ENCODE data around the gene DNAJC3.

Gene DNAJC3

DNA sequence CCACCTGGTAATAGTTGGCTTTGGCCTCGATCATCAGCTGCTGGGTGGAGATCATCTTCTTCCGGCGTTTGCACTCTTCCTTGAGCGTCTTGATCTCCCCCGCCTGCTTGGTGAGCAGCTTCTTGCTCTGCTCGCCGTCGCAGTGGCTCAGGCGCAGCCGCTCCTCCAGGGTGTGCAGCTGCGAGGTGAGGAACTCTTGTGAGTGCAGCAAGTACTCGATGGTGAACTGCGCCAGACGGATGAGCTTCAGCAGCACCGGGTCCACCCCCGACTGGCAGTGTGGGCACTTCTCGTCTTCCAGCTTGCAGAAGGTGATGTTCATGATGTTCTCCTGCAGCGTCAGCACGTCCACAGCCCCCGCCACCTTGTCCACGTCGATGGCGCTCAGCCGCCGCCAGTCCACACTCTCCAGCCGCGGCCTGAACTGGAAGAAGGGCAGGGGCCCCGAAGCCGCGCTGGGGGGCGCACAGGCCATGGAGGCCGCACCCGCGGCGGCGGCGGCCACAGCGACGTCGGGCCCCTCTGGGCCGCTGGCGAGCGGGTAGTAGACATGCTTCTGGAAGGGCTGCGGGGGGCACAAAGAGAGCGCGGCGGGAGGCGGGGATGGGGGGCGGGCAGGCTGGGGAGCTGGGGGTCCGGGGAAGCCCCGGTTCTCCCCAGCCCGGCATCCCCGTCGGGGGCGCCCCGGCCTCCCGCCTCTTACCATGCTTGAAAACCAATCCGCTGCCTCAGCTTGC, 35.5 kb upstream of the DNAJC3 start:
- Histone ChIP-seq H3F3A (ENCODE audit: low read depth) (no peaks in the 10 kb centered on the region), H3K79me2 (ENCODE audit: insufficient read depth, low read length) (no peaks in the 10 kb centered on the region), H3K9me3 (ENCODE audit: insufficient read depth, low read depth, low read length) (no peaks in the 10 kb centered on the region), H3K4me1 (ENCODE audit: insufficient read depth, low read length, poor library complexity, severe bottlenecking) (peaks cover 7% of the 10 kb centered on the region), H3K9me2 (replicated peaks; ENCODE audit: low read depth, low read length) (no peaks in the 10 kb centered on the region), H3K27me3 (ENCODE audit: insufficient read depth, low read length, poor library complexity, severe bottlenecking) (no peaks in the 10 kb centered on the region), H2AFZ (ENCODE audit: low read length) (no peak overlapping the region), H4K20me1 (ENCODE audit: insufficient read depth, low read length, poor library complexity, severe bottlenecking) (no peaks in the 10 kb centered on the region), H3K36me3 (ENCODE audit: insufficient read depth, low read length) (no peaks in the 10 kb centered on the region), H3K4me3 (ENCODE audit: low read length, poor library complexity, severe bottlenecking) (no peak overlapping the region), H3K4me2 (ENCODE audit: low read depth, low read length, poor library complexity, severe bottlenecking) (no peak overlapping the region), H3K9ac (ENCODE audit: low read depth, low read length, poor library complexity, severe bottlenecking) (no peak overlapping the region)
- TF ChIP-seq, protein P1, sequence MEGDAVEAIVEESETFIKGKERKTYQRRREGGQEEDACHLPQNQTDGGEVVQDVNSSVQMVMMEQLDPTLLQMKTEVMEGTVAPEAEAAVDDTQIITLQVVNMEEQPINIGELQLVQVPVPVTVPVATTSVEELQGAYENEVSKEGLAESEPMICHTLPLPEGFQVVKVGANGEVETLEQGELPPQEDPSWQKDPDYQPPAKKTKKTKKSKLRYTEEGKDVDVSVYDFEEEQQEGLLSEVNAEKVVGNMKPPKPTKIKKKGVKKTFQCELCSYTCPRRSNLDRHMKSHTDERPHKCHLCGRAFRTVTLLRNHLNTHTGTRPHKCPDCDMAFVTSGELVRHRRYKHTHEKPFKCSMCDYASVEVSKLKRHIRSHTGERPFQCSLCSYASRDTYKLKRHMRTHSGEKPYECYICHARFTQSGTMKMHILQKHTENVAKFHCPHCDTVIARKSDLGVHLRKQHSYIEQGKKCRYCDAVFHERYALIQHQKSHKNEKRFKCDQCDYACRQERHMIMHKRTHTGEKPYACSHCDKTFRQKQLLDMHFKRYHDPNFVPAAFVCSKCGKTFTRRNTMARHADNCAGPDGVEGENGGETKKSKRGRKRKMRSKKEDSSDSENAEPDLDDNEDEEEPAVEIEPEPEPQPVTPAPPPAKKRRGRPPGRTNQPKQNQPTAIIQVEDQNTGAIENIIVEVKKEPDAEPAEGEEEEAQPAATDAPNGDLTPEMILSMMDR (conservative IDR thresholded peaks at IDR 0.05; ENCODE audit: low read length), result no peak
- no peak for TF ChIP-seq EZH2phosphoT487 (IDR thresholded peaks at IDR 0.05; ENCODE audit: borderline replicate concordance)

- Histone ChIP-seq H3K36me3 (ENCODE audit: insufficient read depth, low read length) (no peaks in the 10 kb centered on the region), H3K79me2 (ENCODE audit: insufficient read depth, low read length) (no peaks in the 10 kb centered on the region), H3K9ac (ENCODE audit: low read depth, low read length, poor library complexity, severe bottlenecking) (no peak overlapping the region), H3K4me1 (ENCODE audit: insufficient read depth, low read length, poor library complexity, severe bottlenecking) (peaks cover 4% of the 10 kb centered on the region), H3F3A (ENCODE audit: low read depth) (no peaks in the 10 kb centered on the region), H3K9me3 (ENCODE audit: insufficient read depth, low read depth, low read length) (no peaks in the 10 kb centered on the region), H4K20me1 (ENCODE audit: insufficient read depth, low read length, poor library complexity, severe bottlenecking) (no peaks in the 10 kb centered on the region), H3K4me3 (ENCODE audit: low read length, poor library complexity, severe bottlenecking) (no peak overlapping the region), H2AFZ (ENCODE audit: low read length) (no peak overlapping the region), H3K4me2 (ENCODE audit: low read depth, low read length, poor library complexity, severe bottlenecking) (no peak overlapping the region), H3K9me2 (replicated peaks; ENCODE audit: low read depth, low read length) (no peaks in the 10 kb centered on the region), H3K27me3 (ENCODE audit: insufficient read depth, low read length, poor library complexity, severe bottlenecking) (no peaks in the 10 kb centered on the region)
- TF ChIP-seq EZH2phosphoT487 (IDR thresholded peaks at IDR 0.05; ENCODE audit: borderline replicate concordance), result no peak
- TF ChIP-seq, protein P1 (conservative IDR thresholded peaks at IDR 0.05; ENCODE audit: low read length), result no peak
Measured at GRCh38 chr13:95642028-95642621, 34.8 kb upstream of the DNAJC3 start.

DNA sequence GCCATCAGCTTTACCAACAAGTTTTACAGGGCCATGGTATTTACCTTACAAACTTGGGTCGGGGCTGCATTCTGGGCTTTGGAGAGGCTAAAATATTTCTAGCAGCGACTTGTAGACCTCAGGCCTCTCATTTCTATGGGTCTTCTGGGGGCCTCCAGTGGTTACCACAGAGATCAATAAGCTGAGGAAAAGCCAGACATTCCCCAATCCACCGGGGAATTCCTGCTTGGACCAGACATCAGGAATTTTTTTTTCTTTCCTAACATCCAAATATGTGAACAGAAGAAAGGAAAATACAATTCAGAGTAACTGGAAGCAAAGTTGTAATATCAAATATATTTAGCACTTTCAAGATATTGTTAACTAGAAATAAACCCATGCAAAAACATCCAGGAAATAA, 33.9 kb upstream of the DNAJC3 start:
- Histone ChIP-seq H3K4me3 (ENCODE audit: low read length, poor library complexity, severe bottlenecking) (no peak overlapping the region), H3F3A (ENCODE audit: low read depth) (no peaks in the 10 kb centered on the region), H3K4me2 (ENCODE audit: low read depth, low read length, poor library complexity, severe bottlenecking) (no peak overlapping the region), H3K4me1 (ENCODE audit: insufficient read depth, low read length, poor library complexity, severe bottlenecking) (no peaks in the 10 kb centered on the region), H3K79me2 (ENCODE audit: insufficient read depth, low read length) (no peaks in the 10 kb centered on the region), H3K9ac (ENCODE audit: low read depth, low read length, poor library complexity, severe bottlenecking) (no peak overlapping the region), H4K20me1 (ENCODE audit: insufficient read depth, low read length, poor library complexity, severe bottlenecking) (no peaks in the 10 kb centered on the region), H3K27me3 (ENCODE audit: insufficient read depth, low read length, poor library complexity, severe bottlenecking) (no peaks in the 10 kb centered on the region), H3K9me2 (replicated peaks; ENCODE audit: low read depth, low read length) (no peaks in the 10 kb centered on the region), H3K9me3 (ENCODE audit: insufficient read depth, low read depth, low read length) (no peaks in the 10 kb centered on the region), H3K36me3 (ENCODE audit: insufficient read depth, low read length) (no peaks in the 10 kb centered on the region), H2AFZ (ENCODE audit: low read length) (no peak overlapping the region)
- no peak for TF ChIP-seq EZH2phosphoT487 (IDR thresholded peaks at IDR 0.05; ENCODE audit: borderline replicate concordance)
- TF ChIP-seq, protein P1 (conservative IDR thresholded peaks at IDR 0.05; ENCODE audit: low read length), result no peak
